SK-N-SH (cell line): ENCODE data around the gene UCN. TPM values are rescaled to one million over a fixed set of nuclear protein-coding genes. Genes with fewer than 3 reads are reported as not detected.
"Not testable (repeated sequence)": the region's sequence is repeated elsewhere in the genome, so short reads cannot be mapped to it uniquely, and the experiment has no call there.

Source experiments
- CTCF ChIA-PET: fragments of 300-600, 350-600 bp; formaldehyde crosslinking; extraction: SDS; loops from one replicate; lab custom pipeline; 2021; lab: Yijun Ruan, JAX
- POLR2A ChIA-PET: fragments of 350-600 bp; sonication (Branson Sonifier 250); formaldehyde crosslinking; extraction: SDS; loops from one replicate; lab custom pipeline; 2020; ENCODE audit warnings: antibody characterized with exemption, inconsistent platforms; lab: Yijun Ruan, JAX
- DNase-seq: peaks from one replicate; pipeline ENCODE4 v3.0.0; 2012
- H2AFZ ChIP-seq: fragments of 200-600 bp; sonication (generic); 2 replicates; pipeline ENCODE4 v1.8.1; 2016; ENCODE audit warnings: antibody characterized with exemption, mild to moderate bottlenecking, low read depth
- H3F3A ChIP-seq: fragments of 200-600 bp; sonication (generic); replicated peaks from 2 replicates; pipeline ENCODE3; 2016; ENCODE audit warnings: antibody characterized with exemption, mild to moderate bottlenecking; ENCODE audit not compliant: insufficient read depth
- H3K27ac ChIP-seq, 2 experiments: fragments of 200-500 bp in 1 of 2; fragments of 200-600 bp in 1 of 2; sonication (Bioruptor generic) in 1 of 2; sonication (generic), shearing (Covaris generic) in 1 of 2; 2 replicates each; pipeline versions ENCODE4 v1.5.1 to v1.6.1; 2014 to 2016; ENCODE audit warnings: low read depth in 2 of 2, inconsistent platforms in 1 of 2, low read length in 1 of 2, mild to moderate bottlenecking in 1 of 2, mixed read lengths in 1 of 2
- H3K27me3 ChIP-seq: fragments of 200-600 bp; sonication (generic), shearing (Covaris generic); 2 replicates; pipeline ENCODE4 v1.6.1; 2016; ENCODE audit warnings: mixed run types; ENCODE audit not compliant: insufficient read depth
- H3K36me3 ChIP-seq, 2 experiments: fragments of 200-500 bp in 1 of 2; fragments of 200-600 bp in 1 of 2; sonication (Bioruptor generic) in 1 of 2; sonication (generic) in 1 of 2; replicated peaks in 1 of 2; 2 replicates each; pipeline versions ENCODE3 to v1.5.1; 2014 to 2016; ENCODE audit warnings: low read length in 1 of 2, mild to moderate bottlenecking in 1 of 2; ENCODE audit not compliant: insufficient read depth in 2 of 2, control insufficient read depth in 1 of 2
- H3K4me1 ChIP-seq, 2 experiments: fragments of 200-500 bp in 1 of 2; fragments of 200-600 bp in 1 of 2; sonication (Bioruptor generic) in 1 of 2; sonication (generic), shearing (Covaris generic) in 1 of 2; 2 replicates each; pipeline versions ENCODE4 v1.5.1 to v1.6.1; 2014 to 2016; ENCODE audit warnings: low read depth in 1 of 2, low read length in 1 of 2, mixed run types in 1 of 2; ENCODE audit not compliant: insufficient read depth in 2 of 2, control insufficient read depth in 1 of 2
- H3K4me2 ChIP-seq: fragments of 200-600 bp; sonication (generic), shearing (Covaris generic); 2 replicates; pipeline ENCODE4 v1.6.1; 2017; ENCODE audit warnings: mixed run types
- H3K4me3 ChIP-seq, 2 experiments: fragments of 200-500 bp in 1 of 2; fragments of 200-600 bp in 1 of 2; sonication (Bioruptor generic) in 1 of 2; sonication (generic), shearing (Covaris generic) in 1 of 2; 2 replicates each; pipeline versions ENCODE4 v1.5.1 to v1.8.1; 2014 to 2016; ENCODE audit warnings: low read depth in 2 of 2, inconsistent platforms in 1 of 2, low read length in 1 of 2, mild to moderate bottlenecking in 1 of 2, mixed read lengths in 1 of 2, moderate library complexity in 1 of 2
- H3K79me2 ChIP-seq: fragments of 200-600 bp; sonication (generic); 2 replicates; pipeline ENCODE4 v1.8.1; 2017; ENCODE audit warnings: mild to moderate bottlenecking; ENCODE audit not compliant: insufficient read depth
- H3K9ac ChIP-seq: fragments of 200-600 bp; sonication (generic); 2 replicates; pipeline ENCODE4 v1.6.1; 2017; ENCODE audit warnings: mixed run types
- H3K9me2 ChIP-seq: fragments of 200-600 bp; sonication (generic); 2 replicates; pipeline ENCODE4 v1.6.1; 2017; ENCODE audit warnings: mixed run types
- H3K9me3 ChIP-seq: fragments of 200-600 bp; sonication (generic); 2 replicates; pipeline ENCODE4 v1.6.1; 2017; ENCODE audit warnings: mixed run types, mild to moderate bottlenecking, moderate library complexity
- H4K20me1 ChIP-seq: fragments of 200-600 bp; sonication (generic); 2 replicates; pipeline ENCODE4 v1.6.1; 2017; ENCODE audit warnings: mild to moderate bottlenecking, mixed run types; ENCODE audit not compliant: insufficient read depth
- CTCF ChIP-seq: fragments of 200-600 bp; sonication (generic); IDR thresholded peaks from 2 replicates; pipeline ENCODE4 v1.6.1; 2017; ENCODE audit warnings: antibody characterized with exemption, mild to moderate bottlenecking, moderate library complexity
- GABPA ChIP-seq: IDR thresholded peaks from 2 replicates; pipeline ENCODE4 v1.4.0; 2012; ENCODE audit warnings: low read depth, mild to moderate bottlenecking
- GATA2 ChIP-seq: sonication (generic); formaldehyde crosslinking; IDR thresholded peaks from 2 replicates; pipeline ENCODE4 v1.5.0; 2020; ENCODE audit warnings: mild to moderate bottlenecking, missing genetic modification reagents
- RAD21 ChIP-seq: IDR thresholded peaks from 2 replicates; pipeline ENCODE4 v1.6.1; 2012; ENCODE audit warnings: mild to moderate bottlenecking, low read length
- RCOR1 ChIP-seq: fragments of 150-350 bp; IDR thresholded peaks from 2 replicates; pipeline ENCODE4 v1.6.1; 2017; ENCODE audit warnings: antibody characterized with exemption, low read length
- RFX5 ChIP-seq: IDR thresholded peaks from 2 replicates; pipeline ENCODE4 v1.6.1; 2012; ENCODE audit warnings: mild to moderate bottlenecking, improper control_type of control experiment, low read length
- SMC3 ChIP-seq: IDR thresholded peaks from 2 replicates; pipeline ENCODE4 v1.6.1; 2012; ENCODE audit warnings: low read depth, low read length, improper control_type of control experiment
- WGBS: methylation state at CpG from one replicate; pipeline ENCODE4 v1.1.6; 2017; ENCODE audit warnings: low lambda C conversion rate; 5-methylcytosine and 5-hydroxymethylcytosine counted together
- polyA plus RNA-seq, 3 experiments: library from polyadenylated mRNA; depleted of rRNA; stranded (reverse); fragments of >200 nt; gene quantifications; 2 replicates each; pipeline ENCODE4 v1.2.3, GENCODE V29; 2012

The UCN gene
- polyA plus RNA-seq, 1 of the 3 experiments (the other 2 are of a cell fraction) = 2.8 TPM

GRCh38 chr2:27304488-27305240 is 3.6 kb downstream of the UCN start:
- Histone ChIP-seq H4K20me1 (peaks cover 10% of the 10 kb centered on the region; the same call in 1 of the 2 replicates), H3K9me2 (no peaks in the 10 kb centered on the region), H3K79me2 (no peaks in the 10 kb centered on the region), H2AFZ (no peak overlapping the region), H3F3A (peaks cover 4% of the 10 kb centered on the region)
- ChIA-PET CTCF (interaction anchor here (0.6 to 18.7 kb wide), 20 partner anchors 9 to 362 kb away, joined by 3 to 284 read pairs (median 13); partner anchors contain the start of genes ABHD1, EIF2B4, SLC30A3 and TRIM54), POLR2A (interaction anchor here (1.7 kb wide), 1 partner anchor 18 kb away, joined by 4 read pairs; the partner anchor contains the start of gene MPV17)
- no peak for TF ChIP-seq GATA2 (CRISPR knock-in tag)
- TF ChIP-seq, all 33 proteins: peak for 0
- peaks cover 0 to 18% of the 10 kb centered on the region in 2 experiments; a peak in 1 of 4 replicates for H3K4me1 ChIP-seq
- WGBS = 74% methylated on average over 13 of the region's 13 CpGs
- no peaks in the 10 kb centered on the region for H3K36me3 ChIP-seq
- no peak overlapping the region for H3K27ac ChIP-seq
- H3K4me2 ChIP-seq = no peak overlapping the region
- no peaks in the 10 kb centered on the region for H3K9me3 ChIP-seq
- no peak overlapping the region for H3K9ac ChIP-seq
- no peak for DNase-seq
- no peak overlapping the region for H3K4me3 ChIP-seq
- H3K27me3 ChIP-seq = peaks cover 15% of the 10 kb centered on the region; the same call in 1 of the 2 replicates

GRCh38 chr2:27303093-27304025 is 4.9 kb downstream of the UCN start:
- Histone ChIP-seq H3K9ac (no peak overlapping the region), H3K9me2 (no peaks in the 10 kb centered on the region), H3K4me3 (peak overlapping the region in 1 of 2 experiments; percentile 24; a peak in 1 of 4 replicates), H3K36me3 (no peaks in the 10 kb centered on the region), H3F3A (peaks cover 4% of the 10 kb centered on the region), H3K27me3 (peaks cover 15% of the 10 kb centered on the region; the same call in 1 of the 2 replicates), H3K4me1 (peaks cover 0 to 15% of the 10 kb centered on the region in 2 experiments; a peak in 1 of 4 replicates), H3K9me3 (no peaks in the 10 kb centered on the region), H2AFZ (peak overlapping the region; percentile 77), H3K27ac (no peak overlapping the region), H3K79me2 (no peaks in the 10 kb centered on the region), H3K4me2 (peak overlapping the region; percentile 50; the same call in 1 of the 2 replicates), H4K20me1 (peaks cover 4% of the 10 kb centered on the region; the same call in 1 of the 2 replicates)
- ChIA-PET POLR2A (interaction anchor here (0.6 to 0.8 kb wide), 3 partner anchors 11 to 225 kb away, joined by 5 to 6 read pairs (median 5); no protein-coding TSS in a partner anchor), CTCF (interaction anchor here (0.6 to 18.7 kb wide), 71 partner anchors 10 to 601 kb away, joined by 3 to 284 read pairs (median 4); partner anchors contain the start of genes ABHD1, DNAJC5G, EIF2B4 and PREB)
- TF ChIP-seq RFX5 (peak; percentile 58; the same call in 1 of the 2 replicates), RAD21 (peak; percentile 79), CTCF (peak; percentile 99), GABPA (no peak), SMC3 (peak; percentile 79), RCOR1 (peak; percentile 71)
- WGBS = 34% methylated on average over 25 of the region's 25 CpGs
- DNase-seq = peak; percentile 85

- H3F3A ChIP-seq, DNase-seq, H3K4me2 ChIP-seq, H3K4me1 ChIP-seq, H2AFZ ChIP-seq, H3K27me3 ChIP-seq, H3K79me2 ChIP-seq, H3K9me3 ChIP-seq, H3K9ac ChIP-seq, H3K9me2 ChIP-seq, H3K27ac ChIP-seq, H3K36me3 ChIP-seq, POLR2A ChIA-PET, H4K20me1 ChIP-seq, H3K4me3 ChIP-seq: not testable (repeated sequence)
- CTCF ChIA-PET = interaction anchor here (0.9 to 18.7 kb wide), 5 partner anchors 9 to 50 kb away, joined by 3 to 284 read pairs (median 7); partner anchors contain the start of gene TRIM54
- 77% methylated on average over 4 of the region's 4 CpGs for WGBS
These were observed 7.6 kb downstream of the UCN start for GRCh38 chr2:27300606-27301005.
